ENCODE results near the gene FEM1C.
A peak's percentile ranks its signal among the peaks of the same experiment; 100 is the strongest.

The FEM1C gene

DNA sequence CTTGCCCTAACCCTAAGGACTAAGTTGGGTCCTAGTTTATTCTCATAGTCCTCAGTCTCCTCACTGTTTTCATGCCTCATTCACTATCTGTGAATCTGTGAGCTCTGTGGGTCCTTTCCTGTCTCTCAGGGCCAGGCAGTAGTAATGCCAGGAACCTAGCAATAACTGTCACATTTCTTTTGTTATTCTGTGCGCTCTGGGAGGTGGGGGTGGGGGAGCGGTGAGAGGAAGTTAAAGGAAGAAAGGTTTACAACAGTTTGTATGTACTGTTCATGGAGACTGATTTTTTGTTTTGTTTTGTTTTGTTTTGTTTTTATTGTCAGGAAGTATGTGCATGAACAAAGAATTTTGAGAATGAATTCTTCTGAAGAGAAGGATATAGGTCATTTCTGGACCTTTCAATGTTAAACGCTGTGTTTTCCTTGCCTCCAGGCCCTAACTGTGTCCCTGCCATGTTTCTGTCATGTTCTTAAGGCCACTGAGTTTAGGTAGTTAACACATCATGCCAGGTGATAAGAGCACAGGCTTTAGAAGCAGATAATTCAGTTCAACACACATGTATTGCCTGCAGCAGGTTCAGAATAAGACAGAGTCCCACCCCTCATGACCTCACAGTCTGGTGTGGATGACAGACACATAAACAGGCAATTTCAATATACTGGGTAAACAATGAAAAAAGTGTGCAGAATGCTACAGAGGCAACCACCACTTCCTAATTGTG lies 13.3 kb upstream of the FEM1C start:
- DNase-seq = no peak

GRCh38 chr5:115556276-115556675 lies 11.7 kb upstream of the FEM1C start:
- DNase-seq = no peak

DNA sequence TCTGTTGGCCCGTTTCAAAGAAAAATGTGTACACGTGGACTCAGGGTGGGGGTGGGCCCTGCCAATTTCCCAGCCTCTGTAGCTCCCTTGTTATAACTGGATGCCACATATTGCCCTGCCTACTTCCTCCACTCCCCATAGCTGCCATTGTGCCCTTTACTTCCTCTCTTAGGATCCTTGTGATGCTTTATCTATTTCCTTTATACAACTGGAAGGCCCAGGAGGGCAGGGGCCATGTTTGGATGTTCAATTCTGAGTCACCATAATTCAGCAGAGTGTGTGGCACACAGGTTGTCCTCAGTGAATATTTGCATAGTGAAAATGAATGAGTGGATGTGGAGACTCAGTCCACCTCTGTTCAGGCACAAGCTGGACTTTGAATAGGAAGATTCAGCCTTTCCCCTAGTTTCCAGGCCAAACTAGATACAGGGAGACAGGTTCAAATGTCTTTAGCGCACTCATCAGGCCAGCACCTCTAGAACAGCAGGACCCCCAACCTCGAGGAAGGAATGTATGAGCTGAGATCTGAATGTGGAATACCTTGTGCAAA lies 10.6 kb upstream of the FEM1C start:
- DNase-seq = no peak

- no peak for DNase-seq
Observed at GRCh38 chr5:115553082-115553481, 8.5 kb upstream of the FEM1C start.

DNA sequence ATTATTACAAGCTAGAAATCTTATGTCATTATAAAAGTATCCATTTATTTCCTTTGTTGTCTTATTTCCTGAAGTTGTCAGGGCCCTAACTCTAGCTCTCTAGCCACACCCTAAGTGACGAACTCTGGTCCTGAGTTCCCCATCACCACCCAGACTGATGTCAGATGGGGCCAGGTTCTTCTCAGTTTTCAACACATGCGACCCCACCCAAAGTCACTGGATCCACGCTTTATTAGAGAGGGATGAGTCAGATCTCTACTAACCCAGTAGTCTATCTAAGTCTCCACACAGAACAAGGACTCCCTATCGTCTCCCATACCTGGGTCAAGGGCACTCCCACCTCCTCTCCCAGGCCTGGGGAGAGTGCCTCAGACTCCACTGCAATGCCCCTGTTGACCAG lies 6.8 kb upstream of the FEM1C start:
- DNase-seq = no peak

DNA sequence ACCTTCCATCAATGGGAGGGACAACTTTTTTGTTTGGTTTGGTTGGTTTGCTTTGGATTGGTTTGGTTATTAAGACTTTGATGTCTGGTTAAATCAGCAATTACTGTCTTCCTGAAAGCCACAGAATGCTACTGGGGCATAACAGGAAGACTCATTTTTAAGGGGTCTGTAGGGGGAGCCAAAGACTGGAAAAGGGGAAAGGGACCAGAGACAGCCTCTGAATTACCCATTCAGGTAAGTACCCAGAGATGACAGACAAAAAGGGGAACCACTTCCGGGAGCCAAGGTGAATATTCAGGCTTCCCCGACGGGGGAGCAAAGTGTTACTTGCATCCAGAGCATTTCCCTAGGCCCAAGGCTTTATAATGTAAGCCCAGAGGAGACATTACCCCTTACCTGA lies 4.6 kb upstream of the FEM1C start:
- no peak for DNase-seq

- DNase-seq = no peak
Observed at GRCh38 chr5:115548683-115549082, 4.1 kb upstream of the FEM1C start.

- DNase-seq = no peak
Observed at GRCh38 chr5:115545351-115545882, 842 bp upstream of the FEM1C start.

DNA sequence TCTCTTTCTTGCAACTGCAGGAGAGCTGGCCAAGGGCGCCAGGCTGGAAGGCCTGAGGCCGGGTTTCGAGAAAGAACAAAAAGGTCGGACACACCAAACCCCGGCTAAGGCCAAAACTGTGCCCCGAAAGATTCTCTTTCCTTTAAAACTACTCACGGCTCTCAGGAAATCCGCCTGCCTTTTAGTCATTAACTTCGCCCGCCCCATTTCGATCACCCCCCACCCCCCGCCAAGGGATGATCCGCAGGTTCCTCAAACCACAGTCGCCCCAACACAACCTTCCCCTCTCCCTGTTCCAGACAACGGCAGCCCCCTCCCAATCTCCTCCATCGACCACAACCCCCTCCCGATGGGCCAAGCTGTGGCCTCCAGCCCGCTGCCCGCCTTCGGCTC lies 536 bp downstream of the FEM1C start:
- peak; percentile 26 for DNase-seq

GRCh38 chr5:115543365-115544042 lies 1.1 kb downstream of the FEM1C start:
- DNase-seq = no peak

- DNase-seq = no peak
Observed at GRCh38 chr5:115542651-115543364, 1.8 kb downstream of the FEM1C start.

GRCh38 chr5:115542086-115542485 lies 2.5 kb downstream of the FEM1C start:
- DNase-seq = no peak

DNA sequence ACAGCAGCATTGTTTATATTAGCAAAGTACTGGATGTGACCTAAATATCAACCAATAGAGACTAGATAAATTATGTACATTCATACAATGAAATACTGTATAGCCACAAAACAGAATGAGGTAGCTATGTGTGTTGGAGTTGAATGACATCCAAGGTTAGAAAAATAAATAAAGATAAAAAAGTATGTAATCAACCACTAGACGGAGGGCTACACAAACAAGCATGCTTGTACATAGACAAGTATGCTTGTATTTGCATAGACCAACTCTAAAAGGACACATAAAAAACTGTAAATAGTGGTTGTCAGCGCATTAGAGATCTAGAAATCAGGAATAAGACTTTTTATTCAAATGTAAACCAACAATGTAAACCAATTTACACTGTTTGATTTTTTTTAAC lies 3.0 kb downstream of the FEM1C start:
- no peak for DNase-seq

DNA sequence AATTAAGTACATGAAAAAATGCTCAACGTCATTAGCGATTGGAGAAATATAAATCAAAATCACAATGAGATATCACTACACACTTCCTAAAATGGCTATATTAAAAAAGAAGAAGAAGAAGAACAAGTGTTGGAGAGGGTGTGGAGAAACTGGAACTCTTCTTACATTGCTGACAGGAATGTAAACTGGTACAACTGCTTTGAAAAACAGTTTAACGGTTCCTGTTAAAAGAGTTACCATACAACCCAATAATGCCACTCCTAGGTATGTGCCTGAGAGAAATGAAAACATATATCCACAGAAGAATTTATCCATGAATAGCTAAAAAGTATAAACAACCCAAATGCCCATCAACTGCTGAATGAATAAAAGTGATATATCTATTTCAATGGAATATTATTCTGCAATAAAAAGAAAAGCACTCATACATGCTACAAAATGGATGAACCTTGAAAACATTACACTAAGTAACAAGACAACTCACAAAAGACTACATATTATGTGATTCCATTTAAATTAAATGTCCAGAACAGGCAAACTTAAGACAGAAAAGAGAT lies 9.0 kb downstream of the FEM1C start:
- no peak for DNase-seq

- no peak for DNase-seq
Observed at GRCh38 chr5:115532517-115532916, 12.1 kb downstream of the FEM1C start.

DNA sequence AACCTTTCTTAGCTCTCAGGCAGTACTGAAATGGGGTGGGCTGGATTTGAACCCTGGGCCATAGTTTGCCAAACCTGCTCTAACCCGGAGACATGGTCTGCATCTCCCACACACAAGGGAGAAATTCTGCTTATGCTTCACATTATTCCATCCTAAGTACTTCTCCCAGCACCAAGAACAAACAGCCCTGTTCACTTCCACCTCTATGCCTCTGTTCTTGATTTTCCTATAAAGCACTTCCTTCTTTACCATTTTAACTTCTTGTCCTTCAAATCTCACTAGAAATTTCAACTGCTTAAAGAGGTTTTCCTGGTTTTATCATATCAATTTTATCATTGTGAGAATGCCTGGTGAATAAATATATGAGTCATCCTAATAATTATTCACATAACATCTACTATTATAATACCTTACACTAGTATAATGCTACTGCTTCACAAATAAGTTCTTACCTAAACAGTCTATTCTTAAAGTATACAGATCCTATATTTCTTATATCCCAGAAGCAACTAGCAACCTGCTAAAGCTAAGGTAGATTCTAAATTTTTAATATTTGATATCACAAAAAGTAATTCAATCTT lies 12.7 kb downstream of the FEM1C start:
- no peak for DNase-seq

DNA sequence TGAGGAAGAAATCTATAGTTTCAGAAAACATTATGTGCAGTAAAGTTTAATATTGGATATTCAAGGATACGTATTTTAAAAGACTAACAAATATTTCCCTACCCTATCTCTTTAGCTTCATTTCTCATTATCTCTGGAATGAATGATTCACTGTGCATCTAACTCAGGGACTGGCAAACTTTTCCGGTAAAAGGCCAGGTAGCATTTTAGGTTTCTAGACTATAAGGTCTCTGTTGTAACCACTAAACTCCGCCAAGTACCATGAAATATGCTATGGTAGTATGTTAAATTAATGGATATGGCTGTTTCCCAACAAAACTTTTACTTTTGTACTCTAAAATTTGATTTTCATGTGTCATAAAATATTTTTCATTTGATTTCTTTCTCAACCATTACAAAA lies 13.2 kb downstream of the FEM1C start:
- no peak for DNase-seq

- DNase-seq = no peak
Observed at GRCh38 chr5:115530426-115530825, 14.1 kb downstream of the FEM1C start.

GRCh38 chr5:115526604-115527003 lies 18.0 kb downstream of the FEM1C start:
- DNase-seq = no peak

- DNase-seq = no peak
Observed at GRCh38 chr5:115524199-115524847, 20.3 kb downstream of the FEM1C start.

DNA sequence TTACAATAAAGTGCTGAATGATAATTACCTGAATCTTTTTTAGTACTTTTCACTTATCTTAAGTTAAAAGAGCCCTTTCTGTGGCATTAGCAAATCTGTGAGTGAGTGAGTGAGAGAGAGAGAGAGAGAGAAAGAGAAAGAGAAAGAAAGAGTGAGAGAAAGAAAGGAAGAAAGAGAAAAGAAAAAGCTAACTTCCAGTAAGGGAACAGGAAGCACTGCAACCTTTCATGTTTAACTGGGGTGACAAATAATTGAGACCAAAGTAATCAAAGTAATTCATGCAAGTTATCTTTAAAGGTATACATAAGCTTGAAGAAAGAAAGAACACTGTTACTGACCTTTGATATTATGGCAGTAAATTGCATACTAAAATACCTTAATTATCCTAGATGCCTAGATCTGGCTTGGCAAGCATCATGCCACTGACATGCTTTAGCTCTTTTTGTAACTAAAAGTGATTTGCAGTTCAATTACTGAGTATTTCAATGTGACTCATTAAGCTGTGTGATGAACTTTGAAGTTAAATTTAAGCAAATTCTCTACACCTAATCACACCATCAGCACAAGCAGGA lies 21.7 kb downstream of the FEM1C start:
- no peak for DNase-seq

DNA sequence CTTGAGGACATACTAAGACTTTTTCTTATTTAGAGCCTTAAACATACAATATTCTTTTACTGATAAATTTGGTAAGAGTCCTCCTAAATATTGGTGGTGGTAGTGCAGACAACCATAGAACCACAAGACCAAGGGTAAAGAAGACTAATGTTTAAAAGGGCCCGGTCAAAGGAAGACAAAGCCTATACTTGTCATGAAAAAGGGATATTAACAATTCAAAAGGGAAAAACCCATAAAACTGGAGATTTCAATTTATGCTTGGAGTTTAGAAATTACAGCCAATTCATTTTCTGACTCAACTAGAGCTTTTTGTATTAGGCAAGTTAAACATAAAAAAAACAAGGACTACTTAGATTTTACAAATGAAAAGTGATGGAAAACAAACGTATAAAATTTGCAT lies 24.4 kb downstream of the FEM1C start:
- no peak for DNase-seq

Data from amniotic stem cell (primary cell).